HTR-8/SVneo (cell line): ENCODE results near the gene HPN.
"Not testable (repeated sequence)": the region's sequence is repeated elsewhere in the genome, so short reads cannot be mapped to it uniquely, and the experiment has no call there.

Source experiments
- DNase-seq: peaks from one replicate; pipeline ENCODE4 v3.0.0; 2011; ENCODE audit warnings: low spot score, mixed read lengths; ENCODE audit not compliant: insufficient read length
- FAIRE-seq: peaks from 2 replicates; lab custom pipeline; 2011; peaks lifted over from hg19 to GRCh38; lab: Jason Lieb, UNC

Gene HPN

GRCh38 chr19:35039881-35040825 is 1.4 kb upstream of the HPN start:
- DNase-seq: no peak
- no peak for FAIRE-seq

GRCh38 chr19:35040826-35041547 is 534 bp upstream of the HPN start:
- no peak for FAIRE-seq
- no peak for DNase-seq

GRCh38 chr19:35042056-35042730 is 672 bp downstream of the HPN start:
- no peak for FAIRE-seq

GRCh38 chr19:35042954-35043604 is 1.6 kb downstream of the HPN start:
- DNase-seq (no peak), FAIRE-seq (no peak)

More at GRCh38 chr19:35042056-35042730, 672 bp downstream of the HPN start:
- no peak for DNase-seq

- FAIRE-seq: peak; percentile 4
- no peak for DNase-seq
Measured at GRCh38 chr19:35043906-35044305, 2.4 kb downstream of the HPN start.

- DNase-seq: peak; percentile 57
- peak; percentile 73 for FAIRE-seq
Measured at GRCh38 chr19:35044317-35045117, 3.0 kb downstream of the HPN start.

DNA sequence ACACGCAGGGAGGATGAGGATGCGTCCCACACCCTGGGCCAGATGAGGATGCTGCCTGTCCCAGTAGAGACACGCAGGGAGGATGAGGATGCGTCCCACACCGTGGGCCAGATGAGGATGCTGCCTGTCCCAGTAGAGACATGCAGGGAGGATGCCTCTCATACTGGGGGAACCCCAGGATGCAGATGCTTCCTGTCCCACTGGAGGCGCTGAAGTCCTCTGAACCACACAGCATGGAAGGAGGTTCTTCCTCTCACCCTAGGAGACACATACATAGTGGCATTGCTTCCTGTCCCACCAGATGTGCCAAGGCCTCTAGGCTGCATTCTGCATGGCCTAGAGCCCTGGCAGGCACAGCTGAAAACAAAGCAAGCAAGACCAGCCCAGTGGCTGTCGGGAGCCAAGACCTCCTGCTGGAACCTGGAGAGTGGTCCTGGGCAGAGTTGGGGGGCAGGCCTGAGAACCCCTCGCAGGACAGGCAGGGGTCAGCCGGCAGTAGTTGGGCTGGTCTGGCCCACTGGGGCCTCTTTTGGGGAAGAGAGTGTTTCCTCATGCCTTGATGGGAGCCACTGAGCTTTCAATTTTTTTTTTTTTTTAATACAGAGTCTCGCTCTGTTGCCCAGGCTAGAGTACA is 4.3 kb downstream of the HPN start:
- peak; percentile 56 for DNase-seq
- peak; percentile 80 for FAIRE-seq

- FAIRE-seq (no peak), DNase-seq (no peak)
Measured at GRCh38 chr19:35046461-35046860, 4.9 kb downstream of the HPN start.

DNA sequence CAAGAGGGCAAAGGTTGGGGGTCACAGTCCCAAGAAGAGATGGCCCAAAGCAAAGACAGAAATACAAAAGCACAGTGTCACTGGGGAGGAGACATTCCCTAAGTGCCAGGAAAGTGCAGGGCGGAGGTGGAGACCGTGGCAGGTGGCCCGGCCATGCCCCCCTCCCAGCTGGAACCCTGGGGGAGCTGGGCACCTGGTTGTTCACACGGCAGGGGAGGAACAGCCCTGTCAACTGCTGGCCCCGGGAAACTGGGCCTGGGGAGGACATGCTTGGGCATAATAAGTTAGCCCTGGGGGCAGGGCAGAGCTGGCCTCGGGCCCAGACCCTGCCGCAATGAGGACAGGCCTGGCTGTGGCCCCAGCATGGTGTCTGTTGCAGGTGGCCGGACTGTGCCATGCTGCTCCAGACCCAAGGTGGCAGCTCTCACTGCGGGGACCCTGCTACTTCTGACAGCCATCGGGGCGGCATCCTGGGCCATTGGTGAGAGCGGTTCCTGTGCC is 7.4 kb downstream of the HPN start:
- FAIRE-seq: no peak
- no peak for DNase-seq

- no peak for DNase-seq
- no peak for FAIRE-seq
Measured at GRCh38 chr19:35049456-35049855, 7.9 kb downstream of the HPN start.

DNA sequence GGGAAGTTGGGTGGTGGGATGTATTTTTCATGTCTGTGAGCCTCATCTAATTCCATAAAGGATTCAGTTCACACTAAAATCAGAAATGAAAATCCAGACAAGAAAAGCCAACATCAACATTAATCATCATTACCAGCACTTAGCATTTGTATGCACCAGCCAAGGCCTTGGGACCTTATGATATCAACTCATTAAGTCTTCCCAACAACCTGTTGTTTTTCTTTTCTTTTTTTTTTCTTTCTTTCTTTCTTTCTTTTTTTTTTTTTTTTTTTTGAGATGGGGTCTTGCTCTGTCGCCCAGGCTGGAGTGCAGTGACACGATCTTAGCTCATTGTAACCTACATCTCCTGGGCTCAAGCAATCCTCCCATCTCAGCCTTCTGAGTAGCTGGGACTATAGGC is 9.1 kb downstream of the HPN start:
- DNase-seq, FAIRE-seq: not testable (repeated sequence)

DNA sequence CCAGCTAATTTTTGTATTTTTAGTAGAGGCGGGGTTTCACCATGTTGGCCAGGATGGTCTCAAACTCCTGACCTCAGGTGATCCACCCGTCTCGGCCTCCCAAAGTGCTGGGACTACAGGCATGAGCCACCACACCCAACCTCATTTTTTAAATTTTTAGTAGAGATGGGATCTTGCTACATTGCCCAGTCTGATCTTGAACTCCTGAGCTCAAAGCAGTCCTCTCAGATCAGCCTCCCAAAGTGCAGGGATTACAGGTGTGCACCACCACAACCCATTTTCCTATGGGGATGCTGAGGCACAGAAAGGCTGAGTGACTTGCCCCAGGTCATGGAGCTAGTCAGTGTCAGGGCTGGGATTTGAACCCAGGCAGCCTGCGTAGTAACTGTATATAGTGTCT is 9.7 kb downstream of the HPN start:
- FAIRE-seq: not testable (repeated sequence)

GRCh38 chr19:35051796-35052195 is 10.3 kb downstream of the HPN start:
- FAIRE-seq: no peak

More for the DNA sequence above, 9.7 kb downstream of the HPN start:
- not testable (repeated sequence) for DNase-seq

DNA sequence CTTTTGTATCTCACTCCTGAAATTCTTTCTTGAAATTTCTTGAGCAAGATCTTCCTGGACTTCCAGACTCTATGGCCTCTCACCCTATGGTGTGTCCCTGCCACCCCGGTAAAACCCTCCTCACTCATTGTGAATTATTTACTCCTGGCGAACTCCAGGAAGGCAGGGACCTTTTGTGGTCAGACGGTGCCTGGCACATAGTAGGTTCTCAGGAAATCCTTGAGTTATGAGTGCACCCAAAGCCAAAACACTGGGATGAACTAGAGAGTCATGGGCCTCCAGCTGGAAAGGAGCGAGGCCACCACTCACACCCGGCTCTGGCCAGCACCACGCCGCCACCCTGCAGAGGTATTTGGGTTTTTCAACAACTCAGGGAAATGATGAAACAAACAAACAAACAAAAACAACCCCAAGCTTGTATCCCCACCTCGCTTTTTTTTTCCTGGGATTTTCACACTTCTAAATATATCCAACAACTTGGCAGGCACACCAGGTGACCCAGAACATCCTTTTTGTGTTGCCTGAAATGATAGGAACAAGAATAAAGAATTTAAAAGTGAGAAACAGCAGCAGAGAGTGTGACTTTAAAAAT is 11.2 kb downstream of the HPN start:
- DNase-seq: no peak
- FAIRE-seq: no peak

More at GRCh38 chr19:35051796-35052195, 10.3 kb downstream of the HPN start:
- DNase-seq: no peak

- DNase-seq: no peak
- FAIRE-seq: no peak
Measured at GRCh38 chr19:35053667-35054293, 12.3 kb downstream of the HPN start.

DNA sequence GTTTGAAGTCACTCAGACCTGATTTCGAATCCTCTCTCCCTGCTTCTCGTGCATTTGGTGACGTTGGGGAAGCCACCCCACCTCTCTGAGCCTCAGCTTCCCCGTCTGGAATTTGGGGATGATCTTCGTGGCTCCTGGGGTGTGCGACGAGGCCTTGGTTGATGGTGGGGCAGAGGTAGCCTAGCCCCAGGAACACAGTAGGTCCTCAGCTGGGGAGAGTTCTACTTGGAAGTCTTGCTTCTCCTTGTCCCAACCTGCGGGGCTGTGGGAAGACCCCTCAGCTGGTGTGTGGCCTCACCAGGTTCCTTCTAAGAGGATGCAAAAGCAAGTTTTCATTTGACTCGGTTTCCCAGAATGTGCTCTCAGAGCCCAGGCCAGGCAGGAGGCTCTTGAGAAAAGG is 13.1 kb downstream of the HPN start:
- no peak for FAIRE-seq

GRCh38 chr19:35055715-35056179 is 14.2 kb downstream of the HPN start:
- DNase-seq: no peak
- no peak for FAIRE-seq

More for the DNA sequence above, 13.1 kb downstream of the HPN start:
- no peak for DNase-seq
